PC-3 (cell line): ENCODE results near the gene SEMA4A.

Source experiments
- CTCF ChIP-seq: fragments of 300-600 bp; sonication (generic); conservative IDR thresholded peaks from 2 replicates; pipeline ENCODE4 v1.5.1; 2017; ENCODE audit warnings: antibody characterized with exemption, low read depth, mild to moderate bottlenecking, low read length
- EZH2 ChIP-seq: fragments of 300-600 bp; sonication (generic); IDR thresholded peaks from one replicate; pipeline ENCODE4 v1.6.1; 2017; ENCODE audit warnings: antibody characterized with exemption, mild to moderate bottlenecking, low read length; ENCODE audit not compliant: unreplicated experiment
- EZH2phosphoT487 ChIP-seq: fragments of 300-600 bp; sonication (generic); IDR thresholded peaks from 2 replicates; pipeline ENCODE4 v1.6.1; 2018; ENCODE audit warnings: mild to moderate bottlenecking, antibody characterized with exemption, low read length, borderline replicate concordance

- TF ChIP-seq CTCF (no peak), EZH2 (no peak), EZH2phosphoT487 (no peak)
Observed at GRCh38 chr1:156165083-156165482, 11.7 kb downstream of the SEMA4A start.
